K562 (cell line): Measurements from ENCODE around the gene LTBP4. TPM values are rescaled to one million over a fixed set of nuclear protein-coding genes. Genes with fewer than 3 reads are reported as not detected.

Experiments
- ATAC-seq: fragments of 200-7000 bp; cut with Tn5 transposase; 3 replicates; pipeline ENCODE4 v1.9.1; 2020; ENCODE audit warnings: moderate library complexity
- BruUV-seq: library from RNA; stranded (reverse); fragments of 400-500 nt; replicated peaks from 2 replicates; lab custom pipeline; 2021; lab: Mats Ljungman, UMichigan
- CTCF ChIA-PET: fragments of 300-600 bp; formaldehyde crosslinking; extraction: SDS; loops from one replicate; lab custom pipeline; 2021; ENCODE audit warnings: low intra/inter-chr PET ratio; lab: Yijun Ruan, JAX
- POLR2A ChIA-PET: fragments of 300-600, 350-650 bp; sonication (Branson Sonifier 250); formaldehyde crosslinking; extraction: SDS; loops from one replicate; lab custom pipeline; 2021; ENCODE audit warnings: antibody characterized with exemption, inconsistent platforms; lab: Yijun Ruan, JAX
- DNase-seq, 4 experiments: peaks; one replicate each; pipeline versions ENCODE4 v3.0.0 to v3.0.0-alpha.2; 2011 to 2018; ENCODE audit warnings: low spot score in 3 of 4, mixed read lengths in 3 of 4; ENCODE audit errors: extremely low read depth in 1 of 4
- FAIRE-seq: peaks from 2 replicates; lab custom pipeline; 2011; peaks lifted over from hg19 to GRCh38; lab: Jason Lieb, UNC
- H2AFZ ChIP-seq: 2 replicates; pipeline ENCODE4 v1.6.0; 2011; ENCODE audit warnings: low read depth, low read length, control low read depth, inconsistent platforms
- H3K27ac ChIP-seq: fragments of 200-600 bp; 3 replicates; pipeline ENCODE4 v1.8.0; 2011; ENCODE audit warnings: low read depth, mild to moderate bottlenecking, control low read depth, inconsistent platforms, low read length, moderate library complexity, mixed read lengths; ENCODE audit errors: extremely low read depth
- H3K27me3 ChIP-seq, 2 experiments: fragments of 300-600 bp in 1 of 2; 2 replicates in 1 of 2; 3 replicates in 1 of 2; pipeline versions ENCODE4 v1.6.0 to v1.8.0; 2011; ENCODE audit warnings: inconsistent platforms in 2 of 2, low read length in 2 of 2, mild to moderate bottlenecking in 1 of 2, mixed read lengths in 1 of 2, moderate library complexity in 1 of 2; ENCODE audit not compliant: control insufficient read depth in 2 of 2, insufficient read depth in 2 of 2
- H3K36me3 ChIP-seq: fragments of 300-600 bp; 3 replicates; pipeline ENCODE4 v1.8.0; 2011; ENCODE audit warnings: mild to moderate bottlenecking, low read length, inconsistent platforms; ENCODE audit not compliant: control insufficient read depth, insufficient read depth
- H3K4me1 ChIP-seq, 2 experiments: fragments of 200-600 bp in 1 of 2; replicated peaks in 1 of 2; 2 replicates in 1 of 2; 3 replicates in 1 of 2; pipeline versions ENCODE4 v1.5.1 to v1.8.0; 2011; ENCODE audit warnings: inconsistent platforms in 2 of 2, low read length in 2 of 2, mild to moderate bottlenecking in 1 of 2, mixed read lengths in 1 of 2, moderate library complexity in 1 of 2; ENCODE audit not compliant: control insufficient read depth in 2 of 2, insufficient read depth in 2 of 2
- H3K4me2 ChIP-seq: 2 replicates; pipeline ENCODE4 v1.6.1; 2011; ENCODE audit warnings: low read length, control low read depth, inconsistent platforms, mixed read lengths; ENCODE audit not compliant: insufficient read depth
- H3K4me3 ChIP-seq: fragments of 200-600 bp; sonication (generic), shearing (Covaris generic); 2 replicates; pipeline ENCODE4 v1.5.1; 2016; ENCODE audit warnings: control low read depth, inconsistent platforms
- H3K79me2 ChIP-seq: fragments of 200-600 bp; 3 replicates; pipeline ENCODE4 v1.8.0; 2011; ENCODE audit warnings: low read length, inconsistent platforms; ENCODE audit not compliant: control insufficient read depth, insufficient read depth
- H3K9ac ChIP-seq, 2 experiments: 2 replicates each; pipeline versions ENCODE4 v1.6.0 to v1.6.1; 2011; ENCODE audit warnings: low read depth in 2 of 2, low read length in 2 of 2, control low read depth in 1 of 2, inconsistent platforms in 1 of 2, mild to moderate bottlenecking in 1 of 2, mixed read lengths in 1 of 2; ENCODE audit not compliant: insufficient read depth in 1 of 2
- H3K9me1 ChIP-seq: one replicate; pipeline ENCODE4 v1.6.0; 2011; ENCODE audit warnings: inconsistent platforms, mild to moderate bottlenecking, low read length, moderate library complexity; ENCODE audit not compliant: control insufficient read depth, insufficient read depth
- H3K9me3 ChIP-seq: replicated peaks from 2 replicates; pipeline ENCODE4 v1.5.1; 2011; ENCODE audit warnings: low read depth, low read length, inconsistent platforms; ENCODE audit not compliant: control insufficient read depth, insufficient read depth
- H4K20me1 ChIP-seq: replicated peaks from 2 replicates; pipeline ENCODE4 v1.6.1; 2011; ENCODE audit warnings: low read length, inconsistent platforms, mixed read lengths; ENCODE audit not compliant: control insufficient read depth, insufficient read depth
- ARID4B ChIP-seq: sonication (generic); formaldehyde crosslinking; IDR thresholded peaks from 2 replicates; pipeline ENCODE4 v1.8.0; 2022; ENCODE audit warnings: mild to moderate bottlenecking, missing genetic modification reagents
- CHD4 ChIP-seq: fragments of 200-600 bp; sonication (generic); IDR thresholded peaks from 3 replicates; pipeline ENCODE4 v1.6.1; 2012; ENCODE audit warnings: low read depth, mild to moderate bottlenecking, mixed read lengths, low read length, inconsistent platforms; ENCODE audit not compliant: insufficient read depth, insufficient replicate concordance, poor library complexity, severe bottlenecking
- CTCF ChIP-seq, 3 experiments: IDR thresholded peaks in 2 of 3; conservative IDR thresholded peaks in 1 of 3; 2 replicates each; pipeline ENCODE4 v1.5.1; 2011 to 2012; ENCODE audit warnings: low read length in 3 of 3, mild to moderate bottlenecking in 3 of 3, control low read depth in 2 of 3, improper control_type of control experiment in 1 of 3, inconsistent platforms in 1 of 3, low read depth in 1 of 3, mixed read lengths in 1 of 3, moderate library complexity in 1 of 3; ENCODE audit not compliant: insufficient read depth in 2 of 3
- HLTF ChIP-seq: fragments of 450-650 bp; IDR thresholded peaks from 2 replicates; pipeline ENCODE4 v1.6.1; 2016
- ILF3 ChIP-seq: fragments of 450-650 bp; IDR thresholded peaks from 2 replicates; pipeline ENCODE4 v1.6.1; 2018; ENCODE audit warnings: antibody characterized with exemption, mild to moderate bottlenecking, moderate library complexity, borderline replicate concordance
- KLF1 ChIP-seq: fragments of 450-650 bp; IDR thresholded peaks from 2 replicates; pipeline ENCODE4 v1.6.1; 2016; ENCODE audit warnings: missing genetic modification characterization, missing compliant biosample characterization
- PML ChIP-seq: IDR thresholded peaks from 2 replicates; pipeline ENCODE4 v1.6.1; 2012; ENCODE audit warnings: low read length, inconsistent platforms
- THRA ChIP-seq: fragments of 450-650 bp; IDR thresholded peaks from 2 replicates; pipeline ENCODE4 v1.6.1; 2017; ENCODE audit warnings: mild to moderate bottlenecking, moderate library complexity
- ZMIZ1 ChIP-seq, 2 experiments: fragments of 150-350 bp in 1 of 2; IDR thresholded peaks; 2 replicates each; pipeline ENCODE4 v1.6.1; 2012 to 2016; ENCODE audit warnings: low read depth in 2 of 2, low read length in 2 of 2, mild to moderate bottlenecking in 1 of 2, moderate library complexity in 1 of 2
- WGBS: fragments of 100-300 bp; shearing (Covaris generic); methylation state at CpG from one replicate; pipeline ENCODE4 v1.1.6; 2016; ENCODE audit warnings: low coverage, mixed read lengths; ENCODE audit not compliant: insufficient coverage; ENCODE audit errors: missing lambda C conversion rate; 5-methylcytosine and 5-hydroxymethylcytosine counted together
- in situ Hi-C: fragments of 300-500 bp; cut with MboI; formaldehyde crosslinking; loops from 4 replicates; pipeline ENCODE4 v1.15.0; 2018; ENCODE audit warnings: inconsistent platforms, mixed read lengths
- intact Hi-C: fragments of 100-400 bp; cut with micrococcal nuclease; formaldehyde crosslinking; loops from 2 replicates; pipeline ENCODE4 v1.14.2; 2022
- polyA plus RNA-seq, 8 experiments: library from polyadenylated mRNA; depleted of rRNA in 4 of 8; stranded (reverse) in 5 of 8; unstranded in 3 of 8; fragments of >200 nt; fragmentation: Nextera tagmentation in 2 of 8; fragmentation: Illumina TruSeq in 1 of 8; extraction: Ambion mirVana in 2 of 8; extraction: Trizol in 1 of 8; gene quantifications; 2 replicates each; pipeline versions ENCODE4 v1.2.1 to v1.2.3, GENCODE V29; 2011 to 2014; ENCODE audit warnings: inconsistent platforms in 1 of 8, missing spikeins in 1 of 8
- total RNA-seq, 7 experiments: library from RNA; depleted of rRNA in 6 of 7; stranded (reverse); fragments of >200 nt in 6 of 7; fragmentation: Illumina TruSeq in 2 of 7; extraction: Trizol in 2 of 7; gene quantifications; 2 replicates each; pipeline versions ENCODE4 v1.2.1 to v1.2.3, GENCODE V29; 2011 to 2021; ENCODE audit warnings: low replicate concordance in 1 of 7

The LTBP4 gene
- total and polyA plus RNA-seq, 9 of the 15 experiments (the other 6 are each of a cell fraction or from before 2014, with no cell fraction given) = 0.35 to 160 (median 31.6) TPM

GRCh38 chr19:40584007-40584406, 17.2 kb upstream of the LTBP4 start:
- no peaks in the 10 kb centered on the region for H3K79me2 ChIP-seq
- POLR2A ChIA-PET = no interaction called here
- no peak overlapping the region for H3K9ac ChIP-seq
- peaks cover 27% of the 10 kb centered on the region; the same call in 1 of the 3 replicates for H3K36me3 ChIP-seq
- CTCF ChIA-PET = no interaction called here
- H3K4me1 ChIP-seq = peaks cover 3 to 31% of the 10 kb centered on the region in 2 experiments; a peak in 3 of 5 replicates
- H4K20me1 ChIP-seq = no peaks in the 10 kb centered on the region
- peak; percentile 76 for ATAC-seq
- H3K27me3 ChIP-seq = no peaks in the 10 kb centered on the region
- no peaks in the 10 kb centered on the region for H3K9me1 ChIP-seq
- no TSS peak for BruUV-seq
- no peaks in the 10 kb centered on the region for H3K9me3 ChIP-seq
- no peak overlapping the region for H3K4me3 ChIP-seq
- no peak overlapping the region for H3K27ac ChIP-seq
- in situ Hi-C loops (no loop called here), intact Hi-C loops (no loop called here)
- 56% methylated on average over 5 of the region's 5 CpGs for WGBS
- no peak for TF ChIP-seq THRA
- TF ChIP-seq ZMIZ1 (IDR thresholded peaks at IDR 0.05; ENCODE audit: low read depth in 2 of 2, low read length in 2 of 2) = no peak
- no peak for TF ChIP-seq CHD4
- no peak for TF ChIP-seq ARID4B (CRISPR knock-in tag)
- TF ChIP-seq HLTF = no peak
- peak; percentile 48 to 57 (median 50); a peak in 5 of 6 replicates for TF ChIP-seq CTCF (IDR thresholded peaks at IDR 0.05 in 2 of 3, conservative IDR thresholded peaks at IDR 0.05 in 1 of 3; ENCODE audit: insufficient read depth in 2 of 3, low read depth in 1 of 3, low read length in 3 of 3)
- TF ChIP-seq PML = no peak
- no peak for TF ChIP-seq KLF1
- no peak for TF ChIP-seq ILF3
- DNase-seq = no peak
- peak; percentile 85 for FAIRE-seq
- H3K4me2 ChIP-seq = no peak overlapping the region
- no peak overlapping the region for H2AFZ ChIP-seq
